ENCODE measurements around the gene NOXRED1.
"Not testable (repeated sequence)": the region's sequence is repeated elsewhere in the genome, so short reads cannot be mapped to it uniquely, and the experiment has no call there.

NOXRED1 gene

DNA sequence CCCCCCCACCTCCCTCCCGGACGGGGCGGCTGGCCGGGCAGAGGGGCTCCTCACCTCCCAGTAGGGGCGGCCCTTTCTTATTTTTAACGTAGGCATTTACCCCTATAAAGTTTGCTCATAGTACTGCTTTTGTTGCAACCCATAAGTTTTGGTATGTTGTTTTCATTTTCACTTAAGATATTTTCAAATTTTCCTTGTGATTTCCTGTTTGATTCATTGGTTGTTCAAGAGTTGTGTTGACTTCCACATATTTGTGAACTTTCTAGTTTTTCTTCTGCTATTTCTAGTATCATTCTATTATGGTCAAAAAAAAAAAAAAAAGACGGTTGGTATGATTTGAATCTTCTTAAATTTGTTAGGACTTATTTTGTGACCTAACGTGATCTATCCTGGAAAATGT is 6.5 kb downstream of the NOXRED1 start:
- no peak for DNase-seq
- intact Hi-C loops (cut with DNase I), result no loop called here

DNA sequence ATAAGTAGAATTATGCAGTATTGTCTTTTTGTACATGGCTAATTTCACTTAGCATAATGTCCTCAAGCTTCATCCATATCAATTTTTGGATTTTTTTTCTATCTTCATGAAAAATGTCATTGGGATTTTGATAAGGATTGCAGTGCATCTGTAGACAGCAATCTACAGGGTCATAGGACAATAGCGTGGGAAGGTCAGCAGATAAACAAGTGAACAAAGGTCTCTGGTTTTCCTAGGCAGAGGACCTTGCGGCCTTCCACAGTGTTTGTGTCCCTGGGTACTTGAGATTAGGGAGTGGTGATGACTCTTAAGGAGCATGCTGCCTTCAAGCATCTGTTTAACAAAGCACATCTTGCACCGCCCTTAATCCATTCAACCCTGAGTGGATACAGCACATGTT is 7.2 kb downstream of the NOXRED1 start:
- intact Hi-C loops (cut with DNase I); DNase-seq: not testable (repeated sequence)

DNA sequence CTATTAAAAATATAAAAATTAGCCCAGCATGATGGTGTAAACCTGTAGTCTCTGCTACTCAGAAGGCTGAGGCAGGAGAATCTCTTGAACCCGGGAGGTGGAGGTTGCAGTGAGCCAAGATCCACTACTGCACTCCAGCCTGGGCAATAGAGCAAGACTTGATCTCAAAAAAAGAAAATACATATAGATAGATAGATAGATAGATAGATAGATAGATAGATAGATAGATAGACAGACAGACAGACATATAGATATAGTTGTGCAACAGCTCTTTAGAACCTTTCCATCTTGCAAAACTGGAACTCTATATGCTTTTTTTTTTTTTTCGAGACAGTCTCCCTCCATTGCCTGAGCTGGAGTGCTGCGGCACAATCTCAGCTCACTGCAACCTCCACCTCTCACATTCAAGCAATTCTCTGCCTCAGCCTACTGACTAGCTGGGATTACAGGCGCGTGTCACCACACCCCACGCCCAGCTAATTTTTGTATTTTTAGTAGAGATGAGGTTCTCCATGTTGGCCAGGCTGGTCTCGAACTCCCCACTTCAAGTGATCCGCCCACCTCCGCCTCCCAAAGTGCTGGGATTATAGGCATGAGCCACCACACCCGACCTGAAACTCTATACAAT is 7.8 kb downstream of the NOXRED1 start:
- peak in 24 of 42 donors; percentile 4 to 51 (median 27) for DNase-seq
- intact Hi-C loops (cut with DNase I), result not testable (repeated sequence)

DNA sequence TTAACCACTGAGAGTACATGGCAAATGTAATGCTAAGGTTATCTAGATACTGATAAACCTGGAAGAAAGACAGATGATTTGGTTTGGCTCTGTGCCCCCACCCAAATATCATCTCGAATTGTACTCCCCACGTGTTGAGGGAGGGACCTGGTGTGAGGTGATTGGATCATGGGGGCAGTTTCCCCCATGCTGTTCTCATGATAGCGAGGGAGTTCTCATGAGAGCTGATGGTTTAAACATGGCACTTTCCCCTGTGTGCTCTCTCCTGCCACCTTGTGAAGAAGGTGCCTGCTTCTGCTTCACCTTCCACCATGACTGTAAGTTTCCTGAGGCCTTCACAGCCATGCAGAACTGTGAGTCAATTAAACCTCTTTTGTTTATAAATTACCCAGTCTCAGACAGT is 14.2 kb downstream of the NOXRED1 start:
- DNase-seq, result no peak
- intact Hi-C loops (cut with DNase I), result no loop called here

DNA sequence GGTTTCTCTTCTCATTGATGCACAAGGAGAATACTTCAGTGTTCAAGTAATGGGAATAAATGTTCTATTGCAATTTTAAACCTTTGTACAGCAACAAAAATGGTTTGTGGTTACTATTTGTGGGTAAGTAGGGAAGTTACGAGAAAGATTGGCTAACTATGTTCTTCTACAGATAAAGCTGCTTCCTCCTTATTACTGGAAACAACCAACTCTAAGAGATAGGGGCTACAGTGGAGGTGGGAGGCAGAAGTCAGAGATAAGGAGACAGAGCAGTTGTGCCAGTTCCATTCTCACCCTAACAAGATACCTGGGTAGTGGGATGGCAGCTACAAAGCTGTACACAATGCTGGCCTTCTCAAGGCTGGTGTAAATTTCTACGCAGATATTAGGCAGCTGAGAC is 16.2 kb downstream of the NOXRED1 start:
- intact Hi-C loops (cut with DNase I), result no loop called here
- DNase-seq, result no peak

DNA sequence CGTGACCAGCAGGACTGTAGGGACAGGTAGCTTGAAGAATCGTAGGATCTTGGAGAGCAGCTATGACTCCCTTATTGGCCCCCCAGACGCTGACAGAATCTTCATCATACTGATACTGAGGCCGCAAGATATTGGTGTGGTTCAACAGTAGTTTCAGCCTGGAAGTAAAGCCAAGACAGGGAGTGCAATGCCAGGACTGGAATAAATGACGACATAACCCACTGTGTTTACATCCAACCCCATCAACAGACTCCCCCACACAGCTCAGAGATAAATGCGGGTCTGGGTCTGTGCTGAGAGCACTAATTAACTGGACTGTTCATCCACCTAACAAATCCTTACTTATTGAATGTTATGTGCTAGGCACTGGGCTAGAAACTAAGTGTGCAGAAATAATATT is 16.6 kb downstream of the NOXRED1 start:
- no peak for DNase-seq
- intact Hi-C loops (cut with DNase I), result no loop called here

DNA sequence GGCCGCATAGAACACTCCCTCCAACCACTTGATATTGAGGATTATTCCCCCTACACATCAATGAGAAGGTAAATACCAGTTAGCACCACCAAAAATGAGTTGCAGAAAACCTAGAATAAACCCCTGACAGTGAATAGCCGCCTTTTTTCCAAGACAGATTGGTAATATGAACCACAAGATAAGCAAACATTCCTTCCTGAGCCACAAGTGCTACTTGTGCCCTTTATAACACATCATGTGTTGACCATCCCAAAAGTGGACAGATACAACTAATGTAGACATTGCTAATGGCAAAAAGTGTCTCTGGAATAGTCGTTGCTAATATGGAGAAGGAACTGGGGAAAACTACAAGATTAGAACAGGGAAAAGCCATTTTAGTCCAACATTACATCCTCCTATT is 17.2 kb downstream of the NOXRED1 start:
- intact Hi-C loops (cut with DNase I), result no loop called here
- DNase-seq, result no peak

DNA sequence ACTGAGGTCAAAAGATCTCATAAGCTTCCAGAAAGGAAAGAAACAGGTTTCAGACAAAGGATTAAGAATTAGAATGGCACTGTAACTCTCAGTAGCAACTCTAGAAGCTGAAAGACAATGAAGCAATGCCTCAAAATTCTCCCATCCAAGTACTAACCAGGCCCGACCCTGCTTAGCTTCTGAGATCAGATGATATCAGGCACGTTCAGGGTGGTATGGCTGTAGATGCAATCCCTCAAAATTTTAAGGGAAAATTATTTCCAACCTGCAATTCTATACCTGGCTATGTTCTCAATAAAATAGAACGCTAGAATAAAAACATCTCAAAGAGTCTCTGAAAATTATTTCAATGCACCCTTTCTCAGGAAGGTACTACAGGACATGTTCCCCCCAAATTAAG is 19.6 kb downstream of the NOXRED1 start:
- intact Hi-C loops (cut with DNase I), result no loop called here
- DNase-seq, result no peak

DNA sequence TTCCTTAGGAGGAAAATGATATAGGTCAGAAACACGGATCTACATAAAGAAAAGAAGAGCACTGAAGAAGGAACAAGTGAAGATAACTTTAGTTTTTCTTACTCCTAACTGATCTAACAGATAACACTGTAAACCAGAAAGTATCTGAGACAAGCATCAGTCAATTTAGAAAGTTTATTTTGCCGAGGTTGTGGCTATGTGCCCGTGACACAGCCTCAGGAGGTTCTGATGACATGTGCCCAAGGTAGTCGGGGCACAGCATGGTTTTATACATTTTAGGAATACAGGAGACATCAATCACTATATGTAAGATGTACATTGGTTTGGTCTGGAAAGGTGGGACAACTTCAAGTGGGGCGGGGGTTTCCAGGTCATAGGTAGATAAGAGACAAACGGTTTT is 23.1 kb downstream of the NOXRED1 start:
- intact Hi-C loops (cut with DNase I), result no loop called here
- DNase-seq, result no peak

DNA sequence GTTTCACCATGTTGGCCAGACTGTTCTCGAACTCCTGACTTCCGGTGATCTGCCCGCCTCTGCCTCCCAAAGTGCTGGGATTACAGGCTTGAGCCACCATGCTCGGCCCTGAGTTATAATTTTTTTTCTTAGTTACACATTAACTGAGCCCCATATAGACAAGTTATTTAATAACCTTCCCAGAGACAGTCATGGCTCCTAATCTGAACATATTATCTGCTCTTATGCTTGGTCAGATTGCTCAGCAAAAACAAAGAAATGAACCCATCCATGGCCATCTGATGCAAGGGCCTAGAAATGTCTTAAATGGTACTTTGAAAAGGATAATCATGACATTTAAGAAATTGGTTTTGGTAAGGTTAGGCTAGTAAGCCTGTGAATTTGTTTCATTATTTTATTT is 33.1 kb downstream of the NOXRED1 start:
- intact Hi-C loops (cut with DNase I), result no loop called here
- DNase-seq, result no peak

DNA sequence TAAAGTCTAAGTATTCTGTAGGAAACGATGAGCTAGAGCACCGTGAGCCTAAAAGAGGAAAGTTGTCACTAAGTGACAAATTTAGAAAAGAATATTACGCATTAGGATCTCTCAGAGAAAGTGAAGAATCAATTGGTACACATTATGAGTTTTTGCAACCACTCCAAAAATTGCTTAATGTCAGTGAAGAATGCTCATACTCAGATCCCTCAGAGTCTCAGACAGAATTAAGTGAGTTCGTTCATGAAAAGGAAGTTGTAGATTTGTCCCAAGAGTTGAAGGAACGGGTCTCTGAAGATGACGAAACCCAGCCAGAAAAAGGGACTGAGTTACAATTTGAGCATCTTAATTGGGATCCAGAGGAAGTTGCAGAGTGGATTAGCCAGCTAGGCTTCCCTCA is 44.6 kb downstream of the NOXRED1 start:
- intact Hi-C loops (cut with DNase I), result no loop called here
- DNase-seq, result no peak

DNA sequence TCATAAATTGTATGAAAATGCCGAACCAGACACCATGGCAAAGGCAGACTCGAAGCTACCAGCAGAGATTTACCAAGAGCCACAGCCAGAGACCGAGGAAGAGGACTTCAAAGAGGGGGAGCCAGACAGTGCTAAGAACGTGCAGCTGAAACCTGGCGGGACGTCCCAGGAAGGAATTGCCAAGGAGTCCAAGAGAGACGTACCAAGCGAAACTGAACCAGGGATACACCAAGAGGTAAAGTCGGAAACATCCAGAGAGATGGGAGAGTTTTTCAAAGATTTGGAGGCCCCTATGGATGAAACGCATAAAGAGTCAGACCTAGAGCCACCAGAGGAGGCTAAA is 45.9 kb downstream of the NOXRED1 start:
- intact Hi-C loops (cut with DNase I), result loop anchor here (2.0 kb wide), 1 partner anchor 57 kb away; the partner anchor contains the start of genes GSTZ1 and POMT2

DNA sequence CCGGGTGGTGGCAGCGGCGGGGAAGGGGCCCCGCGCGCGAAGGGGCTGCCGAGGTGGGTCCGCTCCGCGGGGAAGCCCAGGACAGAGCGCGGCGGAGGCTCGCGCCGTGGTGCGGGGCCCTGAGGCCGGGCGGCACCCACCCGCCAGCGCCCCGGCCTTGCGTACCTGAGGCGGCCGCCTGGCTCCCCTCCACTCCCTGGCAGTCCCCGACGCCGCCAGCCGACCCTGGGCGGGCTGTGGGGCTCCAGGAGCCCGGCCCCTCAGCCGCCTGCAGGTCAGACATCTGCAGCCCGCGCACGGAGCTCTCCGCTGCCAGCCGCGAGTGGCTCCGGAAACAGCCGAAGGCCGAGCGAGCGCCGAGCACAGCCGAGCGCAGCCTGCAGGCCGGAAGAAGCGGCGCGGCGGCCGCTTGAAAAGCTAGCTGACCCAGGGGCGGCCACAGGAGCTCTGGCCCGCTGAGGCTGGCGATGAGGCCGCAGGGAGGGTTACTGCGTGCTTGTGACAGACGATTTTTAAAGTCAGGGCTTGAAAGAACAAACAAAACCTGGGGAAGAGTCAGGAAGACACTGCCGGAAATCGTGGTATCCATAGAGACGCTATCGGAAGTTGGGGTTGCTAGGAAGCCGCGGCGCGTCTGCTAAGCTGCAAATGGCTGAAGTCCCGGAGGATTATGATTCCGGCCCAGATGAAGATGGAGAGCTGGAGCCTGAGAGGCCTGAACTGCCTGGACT is 46.4 kb downstream of the NOXRED1 start, which contains the start of the genes SAMD15 and TMED8:
TSS of gene SAMD15 (plus strand) at position 609 of the 731 bp plus-strand sequence. CDS start at position 649, 40 bp downstream.
TSS of gene TMED8 (minus strand) at position 324 of the 731 bp plus-strand sequence. CDS start at position 283, 41 bp downstream.
- intact Hi-C loops (cut with DNase I), result loop anchor here (2.0 kb wide), 1 partner anchor 56 kb away; the partner anchor contains the start of genes GSTZ1 and POMT2

More for the DNA sequence above, 45.9 kb downstream of the NOXRED1 start:
- peak in 1 of 42 donors; percentile 9 for DNase-seq

DNA sequence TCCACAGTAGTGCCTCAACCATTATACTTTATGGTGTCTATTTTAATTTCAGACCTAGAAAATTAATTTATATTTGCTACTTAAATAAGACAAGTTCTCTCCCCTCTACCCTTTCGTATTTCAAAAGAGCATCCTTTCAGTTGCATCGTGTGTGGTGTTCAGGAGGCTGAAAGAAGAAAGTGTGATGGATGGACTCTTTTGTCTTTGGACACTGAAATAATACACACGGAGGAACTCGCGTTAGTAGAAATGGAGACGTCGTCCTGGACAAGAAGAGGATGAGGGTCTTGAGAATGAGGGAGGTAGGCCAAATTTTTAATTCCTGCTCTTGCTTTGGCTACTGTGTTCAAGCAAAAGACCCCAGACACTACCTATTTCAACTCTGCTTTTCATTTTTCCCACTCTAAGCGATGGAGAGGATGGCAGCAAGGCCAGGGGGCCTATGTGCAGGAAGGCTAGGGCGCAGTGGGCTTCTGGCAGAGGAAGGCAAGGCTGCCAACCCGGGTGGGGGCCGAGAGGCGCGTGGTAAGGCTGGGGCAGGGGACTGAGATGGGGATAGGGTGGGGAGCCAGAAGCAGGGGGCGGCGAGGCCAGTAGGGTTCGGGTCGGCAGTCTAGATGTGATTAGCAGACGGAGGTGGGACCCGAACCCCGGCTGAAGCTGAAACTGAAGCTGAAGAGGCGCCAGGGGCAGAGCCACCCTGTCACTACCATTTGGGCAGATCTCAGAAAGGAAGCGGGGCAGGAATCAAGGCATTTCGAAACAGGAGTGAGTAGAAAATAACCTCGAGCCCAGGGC is 47.2 kb downstream of the NOXRED1 start:
- peak in 40 of 42 donors; percentile 4 to 61 (median 28) for DNase-seq
- intact Hi-C loops (cut with DNase I), result loop anchor here (2.0 kb wide), 1 partner anchor 55 kb away; the partner anchor contains the start of genes GSTZ1 and POMT2

More for the DNA sequence above, 46.4 kb downstream of the NOXRED1 start, which contains the start of the genes SAMD15 and TMED8:
- peak; percentile 75 to 93 (median 86) for DNase-seq

DNA sequence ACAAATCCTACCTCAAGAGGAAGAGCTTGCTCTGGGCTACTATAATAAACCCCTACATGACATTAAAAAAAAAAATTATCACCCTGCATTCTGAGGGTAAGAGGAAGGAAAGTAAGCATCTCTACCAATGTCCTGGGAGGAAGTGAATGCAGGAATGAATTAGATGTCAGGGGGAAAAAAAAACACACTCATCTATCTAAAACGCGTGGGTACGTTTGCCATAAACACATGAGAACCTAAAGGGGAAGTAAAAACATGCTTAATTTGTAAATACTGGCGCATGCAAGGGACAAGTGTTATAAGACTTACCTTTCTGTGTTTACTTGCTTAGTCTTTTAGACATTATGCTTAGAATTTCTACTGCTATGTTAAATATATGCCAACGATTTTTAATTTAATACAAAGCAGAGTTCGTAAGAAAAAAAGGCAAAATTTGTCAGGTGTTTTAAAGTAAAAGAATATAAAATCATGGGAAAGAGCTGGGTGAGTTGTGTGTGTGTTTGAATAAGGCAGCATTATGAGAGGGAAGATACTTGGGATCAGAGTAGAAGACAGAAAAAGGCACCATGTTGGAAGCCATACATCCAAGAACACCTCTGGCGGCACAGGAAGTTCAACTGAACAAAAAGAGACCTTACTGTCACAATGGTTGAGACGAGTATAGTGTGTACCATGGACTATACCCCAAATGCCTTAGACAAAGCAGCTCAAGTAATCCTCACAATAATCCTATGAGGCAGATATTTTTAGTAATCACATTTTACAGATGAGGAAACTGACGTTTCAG is 48.0 kb downstream of the NOXRED1 start:
- no peak for DNase-seq
- intact Hi-C loops (cut with DNase I), result no loop called here

DNA sequence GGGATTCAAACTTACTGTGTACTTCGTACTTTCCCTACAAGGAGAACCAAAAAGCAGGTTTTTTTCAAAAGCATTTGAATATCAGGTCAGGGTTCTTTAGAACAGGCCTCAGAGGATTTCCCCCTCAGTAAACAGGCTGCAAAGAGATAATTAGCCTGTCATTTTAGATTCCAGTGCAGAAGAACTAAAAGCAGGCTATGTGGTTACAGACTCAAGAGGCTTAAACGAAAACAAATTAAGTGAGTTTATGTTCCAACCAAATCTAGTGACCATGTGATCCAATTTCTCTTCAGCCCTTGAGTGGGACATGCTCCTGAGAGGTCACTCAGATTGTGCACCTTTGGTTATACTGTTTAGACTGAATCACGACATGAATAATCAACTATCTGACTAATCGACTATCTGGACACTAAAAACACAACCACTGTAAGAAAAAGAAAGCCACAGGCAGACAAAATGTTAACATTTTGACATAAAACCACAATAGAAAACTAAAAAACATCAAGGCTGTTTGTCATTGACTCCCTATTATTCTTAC is 51.0 kb downstream of the NOXRED1 start:
- DNase-seq, result no peak
- intact Hi-C loops (cut with DNase I), result no loop called here

DNA sequence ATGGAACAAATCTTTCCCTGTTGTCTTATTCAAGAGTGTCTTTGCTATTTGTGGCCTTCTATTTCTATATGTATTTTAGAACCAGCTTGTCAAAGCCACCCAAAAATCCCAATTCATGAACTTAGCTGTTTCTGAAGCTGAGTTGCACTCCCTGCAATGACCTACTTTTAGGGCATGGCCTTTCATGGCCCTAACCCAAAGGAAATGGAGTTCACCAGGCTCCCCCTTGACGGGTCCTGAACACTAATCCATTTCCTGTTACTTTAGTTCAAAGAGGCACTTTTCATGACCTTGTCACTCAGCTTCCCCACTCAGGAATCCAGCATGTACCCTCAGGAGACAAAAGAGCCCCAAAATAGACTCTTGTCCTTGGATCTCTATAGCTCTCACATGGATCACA is 54.0 kb downstream of the NOXRED1 start:
- intact Hi-C loops (cut with DNase I), result no loop called here
- no peak for DNase-seq

DNA sequence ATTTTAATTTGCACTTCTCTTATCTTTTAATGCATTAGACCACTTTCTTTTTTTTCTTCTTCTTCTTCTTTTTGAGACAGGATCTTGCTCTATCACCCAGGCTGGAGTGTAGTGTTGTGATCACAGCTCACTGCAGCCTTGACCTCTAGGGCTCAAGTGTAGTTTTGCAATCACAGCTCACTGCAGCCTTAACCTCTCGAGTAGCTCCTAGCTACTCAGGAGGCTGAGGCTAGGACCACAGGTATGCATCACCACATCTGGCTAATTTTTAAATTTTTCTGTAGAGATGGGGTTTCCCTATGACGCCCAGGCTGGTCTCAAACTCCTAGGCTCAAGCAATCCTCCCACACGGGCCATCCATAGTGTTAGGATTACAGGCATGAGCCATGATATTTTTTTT is 59.2 kb downstream of the NOXRED1 start:
- intact Hi-C loops (cut with DNase I), result no loop called here
- DNase-seq, result no peak

DNA sequence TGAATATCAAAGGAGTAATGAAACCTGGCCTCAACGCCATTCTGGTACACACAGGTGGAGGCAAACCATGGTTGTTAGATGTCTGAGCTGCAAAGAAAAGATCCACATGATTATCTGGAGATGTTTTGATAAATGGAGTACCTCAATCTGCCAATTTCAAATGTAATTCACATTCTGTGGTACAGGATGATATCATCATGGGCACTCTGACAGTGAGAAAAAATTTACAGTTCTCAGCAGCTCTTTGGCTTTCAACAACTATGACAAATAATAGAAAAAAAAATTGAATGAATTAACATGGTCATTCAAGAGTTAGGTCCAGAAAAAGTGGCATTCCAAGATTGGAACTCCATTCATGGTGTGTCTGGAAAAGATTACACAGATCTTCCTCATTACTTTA is 63.7 kb downstream of the NOXRED1 start:
- intact Hi-C loops (cut with DNase I), result no loop called here

More for the DNA sequence above, 63.7 kb downstream of the NOXRED1 start:
- DNase-seq, result no peak
